COLO668 (cell line): ENCODE measurements around the gene GPR27.

Source experiments
- DNase-seq: peaks from one replicate; lab custom pipeline; 2025; ENCODE audit not compliant: unreplicated experiment; lab: John Stamatoyannopoulos, UW

Gene GPR27

GRCh38 chr3:71784914-71785531, 31.4 kb downstream of the GPR27 start, which contains the start of gene PROK2:
PROK2 (minus strand) TSS chr3:71785148; CDS start chr3:71785052, 96 bp downstream.
- DNase-seq = peak; percentile 62

- no peak for DNase-seq
Measured at GRCh38 chr3:71785532-71786216, 32.0 kb downstream of the GPR27 start.

DNA sequence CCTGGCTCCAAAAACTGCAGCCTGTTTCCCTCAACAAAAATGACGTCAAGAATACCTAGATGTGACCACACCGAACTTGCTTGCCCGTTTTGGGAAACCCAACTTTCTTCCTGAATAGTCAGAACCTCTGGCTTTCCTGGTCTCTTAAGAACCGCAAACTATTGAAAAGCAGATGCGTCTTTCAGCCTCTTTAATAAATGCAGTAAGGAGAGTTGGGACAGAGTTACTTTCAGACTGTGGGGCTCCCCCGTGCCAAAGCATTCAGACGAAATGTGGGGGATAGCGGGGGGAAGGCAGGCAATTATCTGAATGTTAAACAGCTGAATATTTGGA, 32.5 kb downstream of the GPR27 start:
- DNase-seq = no peak

DNA sequence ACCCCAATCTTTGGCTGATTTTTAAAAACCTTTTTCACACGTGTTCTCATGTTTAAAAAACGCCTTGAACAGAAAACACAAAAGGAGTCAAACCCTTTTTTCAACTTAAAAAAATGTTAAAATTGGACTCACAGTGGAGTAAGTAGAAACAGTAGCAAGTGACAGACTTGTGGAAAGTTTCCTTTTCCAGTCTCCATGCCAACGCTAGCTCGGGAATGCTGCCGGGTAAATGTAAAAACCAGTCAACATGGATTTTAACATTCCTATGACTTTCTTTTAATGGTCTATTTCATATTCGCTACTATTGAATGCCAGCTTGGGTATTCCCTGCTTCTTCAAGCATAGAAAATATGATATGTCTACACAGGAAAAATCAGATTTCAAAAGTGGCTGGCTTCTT, 32.9 kb downstream of the GPR27 start:
- DNase-seq = no peak

- no peak for DNase-seq
Measured at GRCh38 chr3:71787851-71788405, 34.3 kb downstream of the GPR27 start.

- DNase-seq = no peak
Measured at GRCh38 chr3:71789922-71790321, 36.3 kb downstream of the GPR27 start.

DNA sequence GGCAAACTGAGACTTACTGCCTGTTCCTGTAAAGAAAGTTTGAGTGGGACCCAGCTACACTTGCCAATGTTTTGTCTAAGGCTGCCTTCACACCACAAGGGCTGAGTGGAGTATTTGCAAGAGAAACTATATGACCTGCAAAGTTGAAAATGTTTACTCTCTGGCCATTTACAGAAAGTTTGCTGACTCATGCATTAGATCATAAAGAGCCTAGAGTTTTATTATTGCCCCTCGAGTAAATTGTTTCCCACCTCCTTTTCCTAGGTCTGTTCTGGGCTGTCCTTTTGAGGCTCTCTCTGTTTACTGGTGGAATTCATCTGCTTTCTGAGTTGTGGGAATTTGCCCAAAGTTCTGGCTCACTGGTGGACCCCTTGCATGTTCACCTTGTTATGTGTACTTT, 38.0 kb downstream of the GPR27 start:
- DNase-seq = no peak

- no peak for DNase-seq
Measured at GRCh38 chr3:71796290-71796689, 42.6 kb downstream of the GPR27 start.

DNA sequence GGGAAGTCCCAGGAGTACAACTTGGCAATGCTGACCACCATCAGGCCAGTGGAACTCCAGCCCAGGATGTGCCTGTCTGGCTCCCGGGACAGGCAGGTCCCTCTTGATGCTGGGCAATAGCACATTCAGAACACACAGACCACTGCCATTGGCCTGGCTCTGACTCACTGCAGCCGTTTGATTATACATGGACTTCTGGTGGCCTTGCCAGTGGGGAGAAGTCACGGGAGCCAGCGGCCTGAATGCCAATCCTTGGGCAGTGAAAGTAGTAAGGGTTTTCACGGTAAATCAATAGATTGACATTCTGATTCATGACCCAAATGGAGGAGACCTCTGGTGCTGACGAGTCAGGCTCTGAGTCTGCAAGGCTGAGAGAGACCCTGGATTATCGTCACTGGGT, 43.8 kb downstream of the GPR27 start:
- no peak for DNase-seq

- DNase-seq = no peak
Measured at GRCh38 chr3:71800023-71800422, 46.4 kb downstream of the GPR27 start.

GRCh38 chr3:71801986-71802385, 48.3 kb downstream of the GPR27 start:
- DNase-seq = no peak

DNA sequence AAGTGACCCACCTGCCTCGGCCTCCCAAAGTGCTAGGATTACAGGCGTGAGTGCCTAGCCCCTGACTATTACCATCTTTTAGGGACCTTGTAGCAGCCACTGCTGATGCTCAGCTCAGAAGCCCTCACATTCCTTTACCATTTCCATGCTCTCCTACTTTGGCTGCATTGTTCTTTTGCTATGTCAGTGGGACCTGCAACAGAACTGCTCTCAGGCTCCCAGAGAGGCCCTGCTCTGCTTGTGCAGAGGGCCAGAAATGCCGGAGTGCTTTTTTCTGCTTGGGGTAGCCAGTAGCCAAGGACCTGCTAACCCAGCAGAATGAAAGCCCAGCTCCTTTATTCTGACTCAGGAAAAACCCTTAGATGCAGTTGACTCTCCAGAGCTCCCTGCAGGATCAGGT, 49.6 kb downstream of the GPR27 start:
- no peak for DNase-seq

DNA sequence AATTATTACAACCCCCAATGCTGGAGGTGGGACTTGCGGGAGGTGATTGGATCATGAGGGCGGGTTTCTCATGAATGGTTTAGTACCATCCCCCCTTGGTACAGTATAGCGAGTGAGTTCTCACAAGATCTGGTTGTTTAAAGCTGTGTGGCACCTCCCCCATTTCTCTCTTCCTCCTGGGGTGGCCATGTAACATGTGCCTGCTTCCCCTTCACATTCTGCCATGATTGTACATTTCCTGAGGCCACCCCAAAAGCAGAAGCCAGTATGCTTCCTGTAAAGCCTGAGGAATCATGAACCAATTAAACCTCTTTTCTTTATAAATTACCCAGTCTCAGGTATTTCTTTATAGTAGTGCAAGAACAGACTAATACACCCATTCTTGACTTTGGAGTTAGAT, 51.5 kb downstream of the GPR27 start:
- no peak for DNase-seq

DNA sequence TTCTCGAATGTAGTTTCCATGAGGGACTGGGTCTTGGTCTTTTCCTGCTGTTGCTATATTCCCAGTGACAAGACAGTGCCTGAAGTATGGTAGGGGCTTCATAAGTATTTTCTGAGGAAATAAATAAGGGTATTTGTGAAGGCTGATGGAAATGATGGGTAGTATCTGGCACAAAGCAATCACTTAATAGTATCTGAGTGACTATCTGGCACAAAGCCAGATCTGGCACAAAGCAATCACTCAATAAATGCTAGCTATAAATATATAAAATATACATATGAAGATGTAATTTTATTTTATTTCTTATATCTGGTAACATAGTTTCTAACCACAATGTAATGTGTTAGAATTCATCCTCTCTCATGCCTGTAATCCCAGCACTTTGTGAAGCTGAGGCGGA, 52.0 kb downstream of the GPR27 start:
- no peak for DNase-seq
